Fibroblast of upper back skin (primary cell): ENCODE measurements around the gene OR2K2.
"Not testable (repeated sequence)": the region's sequence is repeated elsewhere in the genome, so short reads cannot be mapped to it uniquely, and the experiment has no call there.

Experiments
- DNase-seq: peaks from one replicate; pipeline ENCODE4 v3.0.0-alpha.2; 2013

OR2K2 gene

DNA sequence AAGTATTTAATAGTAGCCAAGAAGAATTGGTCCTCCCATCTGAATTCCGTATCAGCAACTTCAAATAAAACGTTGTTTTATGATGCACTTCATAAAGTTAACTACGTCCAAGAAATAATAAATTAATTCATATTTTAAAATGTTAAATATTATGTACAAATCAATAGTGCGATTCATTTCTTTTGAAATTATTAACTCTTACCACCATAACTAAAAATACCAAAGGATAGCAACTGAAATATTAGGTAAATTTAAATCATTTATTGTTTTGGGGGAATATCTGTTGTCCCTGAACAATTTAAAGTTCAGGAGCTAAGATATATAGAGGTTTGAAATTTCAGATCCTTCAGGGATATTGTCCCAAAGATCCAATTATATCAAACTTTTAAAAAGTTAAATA is at the start of gene OR2K2:
OR2K2 (minus strand) TSS at position 101 of the 400 bp plus-strand sequence. CDS start 1,791 bp downstream, outside the sequence.
- no peak for DNase-seq

- no peak for DNase-seq
These were observed 46.0 kb upstream of the OR2K2 start for GRCh38 chr9:111375817-111376564.

- DNase-seq: no peak
These were observed 45.0 kb upstream of the OR2K2 start for GRCh38 chr9:111375062-111375461.

DNA sequence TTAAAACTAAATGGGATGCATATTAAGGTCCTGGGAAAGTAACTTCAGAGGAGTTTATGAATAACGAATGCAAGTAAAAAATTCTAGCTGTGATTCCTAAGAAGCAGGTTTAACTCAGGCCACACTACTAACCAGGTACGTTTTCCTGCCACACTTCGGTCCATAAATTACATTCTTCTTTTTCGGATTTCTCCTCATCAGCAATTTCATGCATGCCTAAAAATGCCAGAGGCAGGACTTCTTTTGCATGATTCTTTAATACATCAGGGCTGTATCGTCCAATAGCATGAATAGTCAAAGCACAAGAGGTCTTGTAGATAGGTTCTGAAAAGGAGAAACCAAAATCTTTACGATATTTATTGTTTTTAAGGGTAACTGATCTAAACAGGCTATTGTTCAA is 42.3 kb upstream of the OR2K2 start:
- no peak for DNase-seq

DNA sequence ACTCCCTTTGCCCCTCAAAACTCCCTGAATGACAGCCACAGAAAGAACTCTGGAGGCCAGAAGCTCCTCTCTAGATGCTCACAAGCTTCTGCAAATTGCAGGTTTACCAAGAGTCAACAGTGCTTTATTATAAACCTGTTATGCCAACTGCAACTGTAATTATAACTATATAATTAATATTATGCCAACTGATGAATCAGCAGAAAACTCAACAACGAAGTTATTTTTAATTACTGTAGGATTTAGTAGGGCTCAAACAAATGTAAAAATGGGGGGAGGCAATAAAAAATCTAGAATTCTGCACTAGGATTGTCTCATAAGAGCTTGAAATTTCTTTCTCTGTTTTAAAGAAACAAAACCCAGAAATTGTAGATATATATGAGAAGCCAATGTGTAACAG is 37.0 kb upstream of the OR2K2 start:
- DNase-seq: no peak

DNA sequence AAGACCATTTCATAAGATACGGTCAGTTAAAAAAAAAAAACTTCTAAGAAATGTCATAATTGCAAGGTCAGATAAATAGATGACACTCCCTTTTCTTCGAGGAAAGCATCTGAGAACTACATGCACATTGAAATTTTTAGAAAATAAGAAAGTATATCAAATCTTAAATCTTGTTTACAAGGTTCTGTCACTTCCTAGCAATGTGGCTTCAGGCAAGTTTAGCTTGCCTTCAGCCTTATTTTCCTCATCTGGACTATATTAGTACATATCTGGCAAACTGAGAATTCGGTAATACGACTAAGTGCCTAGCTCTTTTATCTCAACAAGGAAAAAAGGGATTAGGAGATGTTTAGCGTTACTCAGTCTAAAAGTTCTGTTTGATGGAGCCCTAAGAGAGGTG is 32.5 kb upstream of the OR2K2 start:
- no peak for DNase-seq

- no peak for DNase-seq
These were observed 30.9 kb upstream of the OR2K2 start for GRCh38 chr9:111360881-111361280.

DNA sequence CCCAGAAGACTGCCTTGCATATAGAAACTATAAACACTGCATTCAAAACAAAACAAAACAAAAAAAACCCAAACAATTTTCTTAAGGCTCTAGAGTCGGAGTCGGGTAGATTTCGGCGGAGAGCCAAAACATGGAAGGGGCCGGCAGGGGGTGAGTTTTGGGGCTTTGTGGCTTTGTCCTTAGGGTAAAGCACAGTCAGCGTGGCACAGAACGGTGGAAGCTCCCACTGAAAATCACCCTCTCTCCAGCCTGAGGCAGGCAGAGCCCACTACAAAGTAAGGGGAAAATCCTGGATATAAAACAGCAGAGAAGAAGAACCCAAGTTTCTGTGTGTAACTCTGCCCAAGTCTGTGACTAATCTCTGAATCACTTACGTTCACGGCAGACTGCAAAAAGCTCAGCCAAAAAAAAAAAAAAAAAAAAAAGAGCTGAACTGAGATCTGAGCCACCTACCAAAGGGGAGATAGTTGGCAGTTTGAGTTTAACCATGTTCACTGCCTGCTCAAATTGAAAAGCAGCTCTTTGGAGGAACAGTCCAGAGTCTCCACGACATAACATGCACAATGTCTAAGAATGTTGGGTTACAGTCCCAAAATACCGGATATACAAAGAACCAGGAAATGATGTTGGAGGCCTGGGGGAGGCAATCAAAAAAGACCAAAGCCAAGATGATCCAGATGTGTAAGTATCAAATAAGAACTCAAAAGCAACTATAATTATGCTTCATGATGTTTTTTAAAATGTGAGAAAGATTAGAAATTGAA is 26.6 kb upstream of the OR2K2 start:
- DNase-seq: peak; percentile 90

DNA sequence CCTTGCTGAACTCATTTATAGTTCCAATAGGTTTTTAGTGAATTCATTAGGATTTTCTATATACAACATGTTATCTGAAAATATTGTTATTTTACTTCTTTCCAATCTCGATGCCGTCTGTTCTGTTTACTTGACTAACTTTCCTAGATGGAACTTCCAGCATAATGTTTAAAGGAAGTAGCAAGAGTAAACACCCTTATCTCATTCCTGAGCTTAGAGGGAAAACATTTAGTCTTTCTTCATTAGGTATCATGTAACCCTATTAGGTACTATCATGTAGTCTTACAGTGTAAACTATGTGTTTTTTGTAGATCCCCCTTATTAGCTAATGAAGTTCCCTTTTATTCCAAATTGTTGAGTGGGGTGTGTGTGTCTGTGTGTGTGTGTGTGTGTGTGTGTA is 22.5 kb upstream of the OR2K2 start:
- DNase-seq: no peak

DNA sequence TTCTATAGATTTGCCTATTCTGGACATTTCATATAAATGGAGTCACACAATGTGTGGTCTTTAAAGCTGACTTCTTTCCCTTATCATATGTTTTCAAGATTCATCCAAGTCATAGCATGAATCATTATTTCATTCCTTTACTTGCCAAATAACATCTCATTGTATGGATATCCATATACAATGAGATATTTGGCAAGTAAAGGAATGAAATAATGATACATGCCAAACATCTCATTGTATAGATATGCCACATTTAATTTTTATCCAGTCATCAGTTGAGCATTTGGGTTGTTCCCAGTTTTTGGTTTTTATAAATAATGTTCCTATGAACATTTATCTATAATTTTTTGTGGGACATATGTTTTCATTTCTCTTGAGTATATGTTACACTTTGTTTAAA is 20.5 kb upstream of the OR2K2 start:
- DNase-seq: peak; percentile 71

DNA sequence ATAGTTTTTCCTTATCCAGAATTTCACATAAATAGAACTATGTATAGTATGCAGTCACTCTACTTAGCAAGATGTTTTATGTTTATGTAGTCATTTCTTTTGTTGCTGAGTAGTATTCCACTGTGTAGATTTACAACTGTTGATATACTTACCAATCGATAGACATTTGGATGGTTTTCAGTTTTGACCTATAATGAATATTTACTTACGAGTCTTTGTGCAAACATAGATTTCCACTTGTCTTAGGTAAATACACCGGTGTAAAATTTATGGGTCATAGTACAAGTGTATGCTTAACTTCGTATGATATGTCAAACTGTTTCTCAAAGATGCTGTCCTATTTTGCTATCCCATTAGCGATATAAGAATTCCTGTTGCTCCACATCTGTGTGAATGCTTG is 19.7 kb upstream of the OR2K2 start:
- no peak for DNase-seq

GRCh38 chr9:111348821-111349271 is 18.8 kb upstream of the OR2K2 start:
- peak; percentile 33 for DNase-seq

DNA sequence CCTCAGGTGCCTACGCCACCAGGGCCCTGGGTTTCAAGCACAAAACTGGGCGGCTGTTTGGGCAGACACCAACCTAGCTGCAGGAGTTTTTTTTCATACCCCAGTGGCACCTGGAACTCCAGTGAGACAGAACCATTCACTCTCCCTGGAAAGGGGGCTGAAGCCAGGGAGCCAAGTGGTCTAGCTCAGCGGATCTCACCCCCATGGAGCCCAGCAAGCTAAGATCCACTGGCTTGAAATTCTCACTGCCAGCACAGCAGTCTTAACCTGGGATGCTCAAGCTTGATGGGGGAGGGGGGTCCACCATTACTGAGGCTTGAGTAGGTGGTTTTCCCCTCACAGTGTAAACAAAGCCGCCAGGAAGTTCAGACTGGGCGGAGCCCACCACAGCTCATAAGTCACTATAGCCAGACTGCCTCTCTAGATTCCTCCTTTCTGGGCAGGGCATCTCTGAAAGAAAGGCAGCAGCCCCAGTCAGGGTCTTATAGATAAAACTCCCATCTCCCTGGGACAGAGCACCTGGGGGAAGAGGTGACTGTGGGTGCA is 4.4 kb upstream of the OR2K2 start:
- DNase-seq: not testable (repeated sequence)

DNA sequence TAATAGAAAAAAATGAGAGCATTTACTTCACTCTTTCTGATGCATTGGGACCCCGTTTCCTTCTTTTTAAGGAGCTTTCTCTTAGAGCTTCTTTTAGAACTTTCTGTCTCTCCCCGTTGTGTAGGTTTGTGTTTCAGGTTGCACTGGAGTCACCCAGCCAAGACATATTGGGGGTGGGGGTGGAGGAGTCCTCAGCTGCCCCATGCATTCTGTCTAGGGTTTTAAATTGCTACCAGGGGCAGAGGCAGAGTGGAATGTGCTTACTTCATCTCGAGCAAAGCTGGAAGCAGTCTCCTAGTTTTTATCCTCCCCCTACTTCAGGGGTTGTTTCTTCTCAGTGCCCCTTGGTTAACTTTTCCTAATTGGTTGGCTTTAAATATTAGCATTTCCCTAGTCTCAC is 9.4 kb downstream of the OR2K2 start:
- DNase-seq: no peak

DNA sequence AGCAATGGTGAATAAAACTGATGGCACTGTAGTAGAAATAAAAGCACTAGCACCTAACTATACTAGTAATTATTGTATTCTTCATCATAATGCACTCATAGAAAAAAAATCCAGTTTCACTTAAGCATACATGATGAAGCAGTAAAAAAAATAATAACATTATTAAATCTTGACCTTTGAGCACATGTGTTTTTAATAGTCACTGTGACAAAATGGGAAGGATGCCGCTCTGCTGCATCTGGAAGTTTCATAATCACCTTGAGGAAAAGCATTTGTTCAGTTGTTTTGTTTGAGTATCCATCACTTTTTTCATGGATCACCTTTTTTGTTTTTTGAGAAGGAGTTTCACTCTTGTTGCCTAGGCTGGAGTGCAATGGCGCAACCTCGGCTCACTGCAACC is 13.2 kb downstream of the OR2K2 start:
- peak; percentile 18 for DNase-seq

DNA sequence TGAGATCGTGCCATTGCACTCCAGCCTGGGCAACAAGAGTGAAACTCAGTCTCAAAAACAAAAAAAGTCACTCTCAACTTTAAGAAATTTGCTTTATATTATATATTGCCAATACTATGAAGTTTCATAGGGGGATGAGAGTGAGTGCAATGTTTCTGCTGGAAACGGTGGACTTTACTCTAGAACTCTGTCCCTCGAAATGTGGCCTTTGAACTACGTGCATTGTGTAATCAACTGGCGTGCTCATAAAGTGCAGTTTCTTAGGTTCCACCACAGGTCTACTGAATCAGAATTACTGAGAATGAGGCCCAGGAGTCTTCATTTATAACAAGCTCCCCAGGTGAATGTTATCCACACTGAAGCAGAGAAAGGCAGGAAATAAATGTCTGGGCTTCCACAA is 24.1 kb downstream of the OR2K2 start:
- DNase-seq: no peak

GRCh38 chr9:111304000-111304399 is 26.0 kb downstream of the OR2K2 start:
- not testable (repeated sequence) for DNase-seq

GRCh38 chr9:111301195-111301594 is 28.8 kb downstream of the OR2K2 start:
- peak; percentile 39 for DNase-seq

GRCh38 chr9:111300140-111300735 is 29.8 kb downstream of the OR2K2 start:
- DNase-seq: no peak

GRCh38 chr9:111299599-111299966 is 30.4 kb downstream of the OR2K2 start:
- DNase-seq: not testable (repeated sequence)

- DNase-seq: peak; percentile 79
These were observed 31.1 kb downstream of the OR2K2 start for GRCh38 chr9:111298731-111299598.

DNA sequence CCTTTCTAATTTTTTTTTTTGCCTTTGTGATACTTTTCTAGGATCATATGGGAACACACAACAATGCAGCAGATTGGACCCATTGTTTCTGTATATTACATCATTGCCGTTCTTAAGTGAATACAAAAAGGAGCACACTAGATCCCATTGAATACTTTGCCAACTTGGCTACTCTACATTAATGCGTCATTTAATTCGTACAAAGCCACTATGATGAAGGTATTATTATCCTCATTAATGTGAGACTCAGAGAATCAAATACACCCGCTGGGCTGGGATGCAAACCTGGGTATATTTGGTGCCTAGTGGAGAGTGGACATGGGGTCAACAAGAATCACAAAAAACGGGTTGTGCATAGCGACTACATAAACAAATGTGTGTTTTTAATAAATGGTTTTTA is 31.9 kb downstream of the OR2K2 start:
- DNase-seq: no peak
